Neuron (in vitro differentiated cells): ENCODE results near the gene TMEM178A.
"Not testable (repeated sequence)": the region's sequence is repeated elsewhere in the genome, so short reads cannot be mapped to it uniquely, and the experiment has no call there.

ENCODE experiments used
- H2AFZ ChIP-seq: one replicate; pipeline ENCODE4 v1.6.1; 2013; ENCODE audit warnings: low read depth, mild to moderate bottlenecking, inconsistent platforms, low read length, moderate library complexity
- H3K27me3 ChIP-seq: one replicate; pipeline ENCODE4 v1.6.1; 2013; ENCODE audit warnings: low read length; ENCODE audit not compliant: insufficient read depth
- H3K36me3 ChIP-seq: one replicate; pipeline ENCODE4 v1.6.1; 2013; ENCODE audit warnings: low read length; ENCODE audit not compliant: insufficient read depth
- H3K4me1 ChIP-seq: one replicate; pipeline ENCODE4 v1.6.1; 2013; ENCODE audit warnings: low read length; ENCODE audit not compliant: insufficient read depth
- H3K4me3 ChIP-seq: 2 replicates; pipeline ENCODE4 v1.5.1; 2013; ENCODE audit warnings: mild to moderate bottlenecking, low read length, moderate library complexity
- H3K9me3 ChIP-seq: one replicate; pipeline ENCODE4 v1.6.1; 2013; ENCODE audit warnings: low read length

TMEM178A gene

GRCh38 chr2:39665811-39666490 is at the start of gene TMEM178A:
Gene TMEM178A, plus strand, starts transcription at chr2:39665917. Its CDS starts 58 bp downstream, at chr2:39665975.
- H2AFZ ChIP-seq = peak within 1 kb of the TSS; percentile 78
- H3K36me3 ChIP-seq = no peaks in the 10 kb centered on the region
- no peaks in the 10 kb centered on the region for H3K27me3 ChIP-seq

GRCh38 chr2:39618236-39618635 is 47.5 kb upstream of the TMEM178A start:
- no peak overlapping the region for H3K4me3 ChIP-seq
- H3K36me3 ChIP-seq = no peaks in the 10 kb centered on the region
- H3K27me3 ChIP-seq = no peaks in the 10 kb centered on the region
- no peak overlapping the region for H2AFZ ChIP-seq
- H3K9me3 ChIP-seq = no peaks in the 10 kb centered on the region
- H3K4me1 ChIP-seq = peaks cover 10% of the 10 kb centered on the region

More at GRCh38 chr2:39665811-39666490, at the start of gene TMEM178A:
- Histone ChIP-seq H3K4me1 (peaks cover 23% of the 10 kb centered on the region), H3K9me3 (no peaks in the 10 kb centered on the region), H3K4me3 (peak within 1 kb of the TSS; percentile 61)

GRCh38 chr2:39618736-39619135 is 47.0 kb upstream of the TMEM178A start:
- no peaks in the 10 kb centered on the region for H3K36me3 ChIP-seq
- H3K4me1 ChIP-seq = peaks cover 10% of the 10 kb centered on the region
- H2AFZ ChIP-seq = no peak overlapping the region
- H3K27me3 ChIP-seq = no peaks in the 10 kb centered on the region
- no peak overlapping the region for H3K4me3 ChIP-seq
- no peaks in the 10 kb centered on the region for H3K9me3 ChIP-seq

- Histone ChIP-seq H3K9me3 (no peaks in the 10 kb centered on the region), H3K4me1 (peaks cover 10% of the 10 kb centered on the region), H3K36me3 (no peaks in the 10 kb centered on the region), H3K27me3 (no peaks in the 10 kb centered on the region), H2AFZ (no peak overlapping the region), H3K4me3 (no peak overlapping the region)
Observed at GRCh38 chr2:39620067-39620466, 45.6 kb upstream of the TMEM178A start.

- H3K4me3 ChIP-seq = no peak overlapping the region
- H2AFZ ChIP-seq = no peak overlapping the region
- peaks cover 3% of the 10 kb centered on the region for H3K4me1 ChIP-seq
- H3K9me3 ChIP-seq = no peaks in the 10 kb centered on the region
- H3K36me3 ChIP-seq = no peaks in the 10 kb centered on the region
- no peaks in the 10 kb centered on the region for H3K27me3 ChIP-seq
Observed at GRCh38 chr2:39621596-39621995, 44.1 kb upstream of the TMEM178A start.

GRCh38 chr2:39622860-39623259 is 42.9 kb upstream of the TMEM178A start:
- H3K4me1 ChIP-seq = peaks cover 3% of the 10 kb centered on the region

GRCh38 chr2:39623917-39624316 is 41.8 kb upstream of the TMEM178A start:
- H3K27me3 ChIP-seq = no peaks in the 10 kb centered on the region
- no peak overlapping the region for H2AFZ ChIP-seq
- H3K4me3 ChIP-seq = no peak overlapping the region
- no peaks in the 10 kb centered on the region for H3K36me3 ChIP-seq
- H3K4me1 ChIP-seq = peaks cover 3% of the 10 kb centered on the region
- H3K9me3 ChIP-seq = no peaks in the 10 kb centered on the region

More at GRCh38 chr2:39622860-39623259, 42.9 kb upstream of the TMEM178A start:
- Histone ChIP-seq H3K4me3 (no peak overlapping the region), H2AFZ (no peak overlapping the region), H3K27me3 (no peaks in the 10 kb centered on the region), H3K9me3 (no peaks in the 10 kb centered on the region), H3K36me3 (no peaks in the 10 kb centered on the region)

GRCh38 chr2:39625193-39625926 is 40.4 kb upstream of the TMEM178A start:
- Histone ChIP-seq H3K4me1 (peaks cover 2% of the 10 kb centered on the region), H3K9me3 (no peaks in the 10 kb centered on the region), H3K27me3 (no peaks in the 10 kb centered on the region), H3K36me3 (no peaks in the 10 kb centered on the region), H2AFZ (no peak overlapping the region), H3K4me3 (no peak overlapping the region)

- Histone ChIP-seq H2AFZ (no peak overlapping the region), H3K4me1 (no peaks in the 10 kb centered on the region), H3K4me3 (no peak overlapping the region), H3K27me3 (no peaks in the 10 kb centered on the region), H3K36me3 (no peaks in the 10 kb centered on the region), H3K9me3 (no peaks in the 10 kb centered on the region)
Observed at GRCh38 chr2:39625927-39626270, 39.8 kb upstream of the TMEM178A start.

GRCh38 chr2:39628346-39628745 is 37.4 kb upstream of the TMEM178A start:
- not testable (repeated sequence) for H3K27me3 ChIP-seq, H3K9me3 ChIP-seq, H2AFZ ChIP-seq, H3K4me1 ChIP-seq, H3K36me3 ChIP-seq, H3K4me3 ChIP-seq

GRCh38 chr2:39629646-39630045 is 36.1 kb upstream of the TMEM178A start:
- Histone ChIP-seq H3K4me3 (no peak overlapping the region), H3K4me1 (no peaks in the 10 kb centered on the region), H2AFZ (no peak overlapping the region), H3K9me3 (no peaks in the 10 kb centered on the region), H3K27me3 (no peaks in the 10 kb centered on the region), H3K36me3 (no peaks in the 10 kb centered on the region)

- H3K4me3 ChIP-seq = no peak overlapping the region
- H3K36me3 ChIP-seq = no peaks in the 10 kb centered on the region
Observed at GRCh38 chr2:39631256-39631655, 34.5 kb upstream of the TMEM178A start.

GRCh38 chr2:39631718-39632117 is 34.0 kb upstream of the TMEM178A start:
- Histone ChIP-seq H3K9me3 (no peaks in the 10 kb centered on the region), H2AFZ (no peak overlapping the region), H3K4me3 (no peak overlapping the region), H3K36me3 (no peaks in the 10 kb centered on the region), H3K27me3 (no peaks in the 10 kb centered on the region), H3K4me1 (no peaks in the 10 kb centered on the region)

More at GRCh38 chr2:39631256-39631655, 34.5 kb upstream of the TMEM178A start:
- Histone ChIP-seq H3K27me3 (no peaks in the 10 kb centered on the region), H3K4me1 (no peaks in the 10 kb centered on the region), H3K9me3 (no peaks in the 10 kb centered on the region), H2AFZ (no peak overlapping the region)
